ENCODE data around the gene TRAFD1. TPM values are rescaled to one million over a fixed set of nuclear protein-coding genes. Genes with fewer than 3 reads are reported as not detected.
A peak's percentile ranks its signal among the peaks of the same experiment; 100 is the strongest.
"Not testable (repeated sequence)": the region's sequence is repeated elsewhere in the genome, so short reads cannot be mapped to it uniquely, and the experiment has no call there.

The TRAFD1 gene
- polyA plus RNA-seq, 1 experiment: 73.4 TPM

GRCh38 chr12:112103758-112104503 lies 21.4 kb upstream of the TRAFD1 start:
- no peak for TF ChIP-seq CTCF (IDR thresholded peaks at IDR 0.05; ENCODE audit: low read depth, low read length)
- no peaks in the 10 kb centered on the region for H3K27me3 ChIP-seq (ENCODE audit: control insufficient read depth, insufficient read depth, low read length)
- DNase-seq (ENCODE audit: low read depth, low spot score): no peak
- no peak overlapping the region for H3K27ac ChIP-seq (ENCODE audit: low read depth, low read length)
- H3K4me3 ChIP-seq (ENCODE audit: low read depth, low read length): no peak overlapping the region
- H3K9me3 ChIP-seq (ENCODE audit: control insufficient read depth, insufficient read depth, low read length): no peaks in the 10 kb centered on the region
- ChIA-PET POLR2A (no interaction called here), CTCF (no interaction called here)

GRCh38 chr12:112105891-112106290 lies 19.5 kb upstream of the TRAFD1 start:
- H3K27ac ChIP-seq (ENCODE audit: low read depth, low read length): no peak overlapping the region
- ChIA-PET POLR2A (interaction anchor here (0.7 to 2.7 kb wide), 3 partner anchors 10 to 20 kb away, joined by 3 to 15 read pairs (median 3); partner anchors contain the start of gene TRAFD1), CTCF (interaction anchor here (0.5 to 1.8 kb wide), 2 partner anchors 19 to 1663 kb away, joined by 3 to 5 read pairs; no protein-coding TSS in a partner anchor)
- no peaks in the 10 kb centered on the region for H3K27me3 ChIP-seq (ENCODE audit: control insufficient read depth, insufficient read depth, low read length)
- no peak for TF ChIP-seq CTCF (IDR thresholded peaks at IDR 0.05; ENCODE audit: low read depth, low read length)
- H3K9me3 ChIP-seq (ENCODE audit: control insufficient read depth, insufficient read depth, low read length): no peaks in the 10 kb centered on the region
- DNase-seq (ENCODE audit: low read depth, low spot score): no peak
- H3K4me3 ChIP-seq (ENCODE audit: low read depth, low read length): no peak overlapping the region

GRCh38 chr12:112107306-112108201 lies 17.8 kb upstream of the TRAFD1 start:
- no peak for TF ChIP-seq CTCF (IDR thresholded peaks at IDR 0.05; ENCODE audit: low read depth, low read length)
- ChIA-PET POLR2A (interaction anchor here (0.7 to 2.7 kb wide), 3 partner anchors 12 to 18 kb away, joined by 5 to 17 read pairs (median 15); partner anchors contain the start of gene TRAFD1), CTCF (interaction anchor here (1.8 kb wide), 1 partner anchor 20 kb away, joined by 5 read pairs; no protein-coding TSS in a partner anchor)
- Histone ChIP-seq H3K27ac (ENCODE audit: low read depth, low read length) (peak overlapping the region; percentile 31), H3K9me3 (ENCODE audit: control insufficient read depth, insufficient read depth, low read length) (no peaks in the 10 kb centered on the region), H3K27me3 (ENCODE audit: control insufficient read depth, insufficient read depth, low read length) (no peaks in the 10 kb centered on the region), H3K4me3 (ENCODE audit: low read depth, low read length) (peak overlapping the region; percentile 96)
- no peak for DNase-seq (ENCODE audit: low read depth, low spot score)

GRCh38 chr12:112108202-112109079 lies 16.9 kb upstream of the TRAFD1 start, which contains the start of gene NAA25:
Gene NAA25, minus strand, starts transcription at chr12:112108783. Its CDS starts 10 bp downstream, at chr12:112108773.
- H3K4me3 ChIP-seq (ENCODE audit: low read depth, low read length): peak within 1 kb of the TSS; percentile 96
- peak within 1 kb of the TSS; percentile 89 for H3K27ac ChIP-seq (ENCODE audit: low read depth, low read length)
- CTCF ChIA-PET: interaction anchor here (0.7 kb wide), 1 partner anchor 90 kb away, joined by 4 read pairs; no protein-coding TSS in a partner anchor
- H3K27me3 ChIP-seq (ENCODE audit: control insufficient read depth, insufficient read depth, low read length): no peaks in the 10 kb centered on the region
- POLR2A ChIA-PET: interaction anchor here (0.5 to 2.7 kb wide), 6 partner anchors 14 to 1077 kb away, joined by 3 to 17 read pairs (median 8); partner anchors contain the start of genes DDX54 and TRAFD1
- no peak for TF ChIP-seq CTCF (IDR thresholded peaks at IDR 0.05; ENCODE audit: low read depth, low read length)
- DNase-seq (ENCODE audit: low read depth, low spot score): no peak
- H3K9me3 ChIP-seq (ENCODE audit: control insufficient read depth, insufficient read depth, low read length): no peaks in the 10 kb centered on the region

DNA sequence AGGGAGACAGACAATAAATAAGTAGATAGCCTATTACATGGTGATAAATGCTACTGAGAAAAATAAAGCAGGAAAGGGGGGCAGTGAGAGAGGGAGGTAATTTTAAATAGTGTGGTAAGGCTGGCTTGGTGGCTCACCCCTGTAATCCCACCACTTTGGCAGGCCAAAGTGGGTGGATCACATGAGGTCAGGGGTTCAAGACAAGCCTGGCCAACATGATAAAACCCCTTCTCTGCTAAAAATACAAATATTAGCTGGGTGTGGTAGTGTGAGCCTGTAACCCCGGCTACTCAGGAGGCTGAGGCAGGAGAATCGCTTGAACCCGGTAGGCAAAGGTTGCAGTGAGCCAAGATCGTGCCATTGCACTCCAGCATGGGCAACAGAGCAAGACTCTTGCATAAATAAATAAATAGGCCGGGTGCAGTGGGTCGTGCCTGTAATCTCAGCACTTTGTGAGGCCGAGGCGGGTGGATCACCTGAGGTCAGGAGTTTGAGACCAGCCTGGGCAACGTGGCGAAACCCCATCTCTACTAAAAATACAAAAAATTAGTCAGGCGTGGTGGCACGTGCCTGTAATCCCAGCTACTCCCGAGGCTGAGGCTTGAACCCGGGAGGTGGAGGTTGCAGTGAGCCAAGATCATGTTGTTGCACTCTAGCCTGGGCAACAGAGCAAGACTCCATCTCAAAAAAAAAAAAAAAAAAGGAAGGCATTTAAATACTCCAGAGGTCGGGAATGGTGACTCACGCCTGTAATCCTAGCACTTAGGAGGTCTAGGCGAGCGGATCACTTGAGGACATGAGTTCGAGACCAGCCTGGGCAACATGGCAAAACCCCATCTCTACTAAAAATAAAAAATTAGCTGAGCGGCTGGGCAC lies 14.3 kb upstream of the TRAFD1 start:
- ChIA-PET CTCF (interaction anchor here (0.6 to 0.7 kb wide), 2 partner anchors 27 to 45 kb away, joined by 4 to 9 read pairs; no protein-coding TSS in a partner anchor), POLR2A (interaction anchor here (0.7 kb wide), 1 partner anchor 19 kb away, joined by 14 read pairs; no protein-coding TSS in a partner anchor)
- H3K27ac ChIP-seq (ENCODE audit: low read depth, low read length); DNase-seq (ENCODE audit: low read depth, low spot score); H3K4me3 ChIP-seq (ENCODE audit: low read depth, low read length); H3K27me3 ChIP-seq (ENCODE audit: control insufficient read depth, insufficient read depth, low read length); H3K9me3 ChIP-seq (ENCODE audit: control insufficient read depth, insufficient read depth, low read length): not testable (repeated sequence)
